Endothelial cell of hepatic sinusoid (primary cell): ENCODE data around the gene C1orf21.

Experiments used
- in situ Hi-C: cut with HindIII; loops from 2 replicates; pipeline ENCODE4 v1.10.0; 2017; ENCODE audit warnings: low sequenced_read_pairs

C1orf21 gene

GRCh38 chr1:184545601-184546000 lies 158.8 kb downstream of the C1orf21 start:
- in situ Hi-C loops, result no loop called here

GRCh38 chr1:184552446-184552845 lies 165.6 kb downstream of the C1orf21 start:
- in situ Hi-C loops, result no loop called here

GRCh38 chr1:184553845-184554244 lies 167.0 kb downstream of the C1orf21 start:
- in situ Hi-C loops, result no loop called here

- in situ Hi-C loops, result no loop called here
Measured at GRCh38 chr1:184555665-184556641, 169.1 kb downstream of the C1orf21 start.

- in situ Hi-C loops, result no loop called here
Measured at GRCh38 chr1:184556665-184557064, 169.8 kb downstream of the C1orf21 start.

- in situ Hi-C loops, result no loop called here
Measured at GRCh38 chr1:184557423-184558347, 170.9 kb downstream of the C1orf21 start.

GRCh38 chr1:184558691-184559090 lies 171.9 kb downstream of the C1orf21 start:
- in situ Hi-C loops, result no loop called here

- in situ Hi-C loops, result no loop called here
Measured at GRCh38 chr1:184559117-184559713, 172.4 kb downstream of the C1orf21 start.

GRCh38 chr1:184562806-184563205 lies 176.0 kb downstream of the C1orf21 start:
- in situ Hi-C loops, result no loop called here

- in situ Hi-C loops, result no loop called here
Measured at GRCh38 chr1:184563308-184563707, 176.5 kb downstream of the C1orf21 start.

GRCh38 chr1:184567009-184567408 lies 180.2 kb downstream of the C1orf21 start:
- in situ Hi-C loops, result no loop called here

GRCh38 chr1:184567637-184568036 lies 180.8 kb downstream of the C1orf21 start:
- in situ Hi-C loops, result no loop called here

- in situ Hi-C loops, result no loop called here
Measured at GRCh38 chr1:184568148-184568547, 181.3 kb downstream of the C1orf21 start.

- in situ Hi-C loops, result no loop called here
Measured at GRCh38 chr1:184569106-184569505, 182.3 kb downstream of the C1orf21 start.

- in situ Hi-C loops, result no loop called here
Measured at GRCh38 chr1:184574588-184574987, 187.8 kb downstream of the C1orf21 start.

GRCh38 chr1:184576822-184577221 lies 190.0 kb downstream of the C1orf21 start:
- in situ Hi-C loops, result no loop called here

GRCh38 chr1:184577319-184577718 lies 190.5 kb downstream of the C1orf21 start:
- in situ Hi-C loops, result no loop called here

GRCh38 chr1:184582411-184582810 lies 195.6 kb downstream of the C1orf21 start:
- in situ Hi-C loops, result no loop called here

- in situ Hi-C loops, result no loop called here
Measured at GRCh38 chr1:184583849-184584248, 197.0 kb downstream of the C1orf21 start.

GRCh38 chr1:184588701-184589100 lies 201.9 kb downstream of the C1orf21 start:
- in situ Hi-C loops, result no loop called here

- in situ Hi-C loops, result no loop called here
Measured at GRCh38 chr1:184590163-184590750, 203.4 kb downstream of the C1orf21 start.
